HTR-8/SVneo (cell line): ENCODE data around the gene DLG1.

Experiments used
- DNase-seq: peaks from one replicate; pipeline ENCODE4 v3.0.0; 2011; ENCODE audit warnings: low spot score, mixed read lengths; ENCODE audit not compliant: insufficient read length
- FAIRE-seq: peaks from 2 replicates; lab custom pipeline; 2011; peaks lifted over from hg19 to GRCh38; lab: Jason Lieb, UNC

Gene DLG1

DNA sequence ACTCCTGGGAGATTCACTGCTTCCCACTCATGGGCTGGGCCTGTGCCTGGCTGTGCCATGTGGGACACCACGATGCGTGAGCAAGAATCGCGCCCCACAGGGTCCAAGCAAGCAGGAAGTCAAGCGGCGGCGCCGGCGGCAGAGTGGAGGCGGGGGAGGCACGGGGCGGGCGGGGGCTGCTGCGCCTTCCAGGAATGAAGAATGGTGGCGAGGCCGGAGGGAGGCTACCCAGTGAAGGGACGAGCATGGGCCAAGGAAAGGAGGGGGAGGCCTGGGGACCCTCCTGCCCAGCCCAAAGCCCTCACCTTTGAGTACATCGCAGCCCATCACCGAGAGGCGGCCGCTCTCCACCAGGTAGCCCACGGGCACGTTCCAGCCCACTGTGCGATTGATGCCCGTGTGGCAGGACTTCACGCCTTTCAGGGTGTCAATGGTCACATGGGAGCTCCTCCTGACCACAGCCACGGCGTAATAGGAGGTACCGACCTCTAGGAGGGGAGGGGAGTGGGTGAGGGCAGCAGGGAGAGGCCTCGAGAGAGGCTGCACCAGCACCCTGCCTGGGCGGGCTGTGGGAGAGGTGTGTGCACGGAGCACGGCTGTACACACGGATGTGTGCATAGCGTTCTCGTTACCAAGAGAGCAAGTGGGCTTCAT lies 274.3 kb downstream of the DLG1 start:
- DNase-seq (no peak), FAIRE-seq (no peak)

DNA sequence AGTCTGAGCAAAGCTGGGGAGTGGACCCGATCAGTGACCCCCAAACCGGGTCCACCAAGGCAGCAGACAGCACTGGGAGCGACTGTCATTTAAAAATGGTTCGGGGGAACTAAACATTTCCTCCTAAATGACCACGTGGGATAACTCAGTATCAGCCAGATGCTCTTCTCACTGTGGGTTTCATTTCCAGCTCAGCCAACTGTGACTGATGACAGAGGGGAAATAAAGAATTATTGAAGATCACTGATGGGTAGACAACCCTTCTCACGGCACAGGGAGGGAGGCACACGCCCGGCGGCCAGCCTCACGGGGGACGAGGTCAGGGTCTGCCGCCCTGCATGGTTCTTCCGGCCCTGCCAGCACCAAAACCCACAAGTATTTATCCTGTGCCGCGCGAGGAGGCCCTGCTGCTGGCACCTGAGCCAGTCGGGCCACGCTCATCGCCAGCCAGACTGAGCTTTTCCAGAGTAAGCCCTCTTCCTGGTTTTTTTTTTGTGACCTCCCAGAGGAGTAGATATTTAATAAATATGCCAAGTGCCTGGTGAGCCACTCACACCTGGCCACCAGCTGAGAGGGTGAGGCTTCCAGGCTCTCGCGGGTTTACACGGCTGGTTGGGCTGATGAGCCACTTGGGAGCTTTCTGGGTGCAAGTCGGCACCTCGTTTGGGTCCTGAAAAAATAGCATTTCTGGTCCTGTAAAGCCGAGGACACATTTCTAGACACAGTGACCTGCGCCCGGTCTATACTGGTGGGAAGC lies 275.0 kb downstream of the DLG1 start:
- no peak for DNase-seq
- no peak for FAIRE-seq

DNA sequence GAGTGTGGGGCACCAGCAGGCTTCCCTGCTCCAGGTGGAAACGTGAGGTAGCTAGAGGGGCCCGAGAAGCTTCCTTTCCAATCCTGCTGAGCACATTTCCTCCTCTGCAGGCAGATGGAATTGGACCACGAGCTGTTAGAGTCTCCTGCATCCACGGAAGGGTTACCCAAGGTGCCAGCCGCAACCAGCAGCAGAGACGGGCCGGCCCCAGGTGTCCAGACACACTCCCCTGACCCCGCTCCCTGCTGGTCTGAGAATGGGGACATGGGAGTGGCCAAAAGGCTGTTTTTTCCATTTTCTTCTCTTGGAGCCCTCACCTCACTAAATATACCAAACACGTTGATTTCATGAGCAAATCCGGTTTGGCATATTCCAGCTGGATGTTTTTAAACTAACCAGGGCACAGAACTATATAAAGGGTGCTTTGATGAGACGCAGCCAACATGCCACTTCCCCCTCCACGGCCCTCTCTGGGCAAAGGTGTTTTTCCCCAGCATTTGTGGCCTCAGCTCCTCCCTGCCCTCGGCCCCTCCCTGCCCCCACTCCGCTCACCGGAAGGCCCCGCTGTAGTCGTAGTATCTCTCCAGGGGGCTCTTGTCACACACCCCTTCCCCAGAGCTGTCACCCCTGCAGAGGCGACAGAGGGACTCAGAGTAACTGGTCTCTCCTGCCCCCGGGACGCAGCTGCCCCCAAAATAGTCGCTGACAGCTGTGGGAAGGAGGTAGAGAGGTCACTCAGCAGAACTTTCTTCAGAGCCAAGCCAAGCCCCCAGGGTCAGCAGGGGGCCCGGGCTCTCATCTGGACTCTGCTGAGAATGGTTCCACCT lies 275.8 kb downstream of the DLG1 start:
- DNase-seq (no peak), FAIRE-seq (no peak)

DNA sequence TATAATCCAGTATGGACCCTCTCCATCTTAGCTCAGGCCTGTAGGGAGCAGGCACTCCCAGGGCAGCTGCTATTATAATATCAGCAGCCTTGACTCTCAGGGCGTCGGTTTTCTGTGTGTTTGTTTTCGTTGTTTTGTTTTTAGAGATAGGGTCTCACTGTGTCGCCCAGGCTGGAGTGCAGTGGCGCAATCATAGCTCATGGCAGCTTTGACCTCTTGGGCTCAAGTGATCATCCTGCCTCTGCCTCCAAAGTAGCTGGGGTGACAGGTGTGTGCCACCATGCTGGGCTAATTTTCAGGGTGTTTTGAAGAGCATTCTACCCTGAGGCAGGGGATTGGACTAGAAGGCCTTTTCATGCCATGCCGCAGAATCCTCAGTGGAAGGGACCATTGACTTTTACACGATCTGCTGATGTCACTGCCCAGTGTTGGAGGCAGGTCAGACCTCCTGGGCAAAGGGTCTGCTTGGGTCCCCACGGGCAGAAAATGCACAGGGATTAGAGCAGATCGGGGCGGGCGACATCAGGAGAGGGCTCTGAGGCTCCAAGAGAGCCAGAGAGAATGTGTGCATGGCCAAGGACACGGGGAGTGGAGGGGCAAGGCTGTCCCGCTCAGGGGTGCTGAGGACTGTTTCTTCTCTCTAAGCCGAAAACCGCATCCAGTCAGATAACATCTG lies 276.5 kb downstream of the DLG1 start:
- no peak for DNase-seq
- no peak for FAIRE-seq

DNA sequence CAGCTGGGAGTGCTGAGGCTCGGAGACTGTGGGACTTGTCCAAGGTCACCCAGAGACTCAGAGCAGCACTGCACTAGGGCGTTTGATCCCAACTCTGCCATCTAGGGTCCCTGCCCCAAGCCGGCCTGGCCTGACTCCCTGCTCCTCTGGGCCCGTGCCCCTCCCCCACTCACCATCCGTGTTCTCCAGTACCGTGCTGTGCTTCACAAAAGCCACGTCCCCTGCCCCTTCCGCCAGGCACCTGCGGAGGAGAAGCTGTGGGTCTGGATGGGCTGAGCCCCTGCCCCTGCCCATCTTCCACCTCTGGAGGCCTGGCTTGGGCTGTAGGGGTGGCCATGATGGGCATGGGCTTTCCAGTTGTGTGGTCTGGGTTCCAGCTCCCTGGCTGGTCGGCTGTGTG lies 277.2 kb downstream of the DLG1 start:
- FAIRE-seq (no peak), DNase-seq (no peak)

DNA sequence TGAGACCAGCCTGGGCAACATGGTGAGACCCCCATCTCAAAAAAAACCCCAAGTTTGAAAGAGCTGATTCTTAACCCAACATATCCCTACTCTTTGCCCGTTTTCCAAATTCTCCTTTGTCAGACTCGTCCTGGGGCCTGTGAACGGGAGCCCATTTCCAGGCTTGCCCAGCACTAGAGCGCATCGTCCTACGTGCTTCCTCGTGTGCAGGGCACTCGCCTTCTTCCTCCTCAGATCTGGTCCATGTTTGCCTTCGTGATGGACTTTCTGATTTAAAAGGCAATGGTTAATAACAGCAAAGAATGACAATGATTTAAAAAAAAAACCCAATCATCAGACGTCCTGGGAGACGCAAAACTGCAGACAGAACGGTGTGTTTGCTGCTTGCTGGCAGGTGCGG lies 278.9 kb downstream of the DLG1 start:
- DNase-seq (no peak), FAIRE-seq (no peak)

DNA sequence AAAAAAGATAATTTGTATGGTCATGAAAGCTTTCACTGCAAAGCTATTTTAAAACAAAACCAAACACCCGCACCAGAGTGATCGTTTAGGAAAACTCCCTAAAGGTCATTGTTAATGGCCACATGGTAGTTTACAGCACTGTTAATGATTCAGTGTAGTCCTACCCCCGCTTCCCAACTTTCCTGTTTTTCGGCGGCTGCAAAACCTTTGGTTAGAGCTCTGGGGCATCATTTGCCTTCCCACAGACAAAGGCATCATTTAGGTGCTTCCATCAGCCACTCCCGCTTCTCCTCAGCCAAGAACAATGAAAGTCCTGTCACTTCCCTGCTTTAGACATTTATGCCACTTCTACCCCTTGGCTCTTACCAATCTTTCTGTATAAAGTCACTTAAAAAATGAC lies 279.4 kb downstream of the DLG1 start:
- DNase-seq (no peak), FAIRE-seq (no peak)

DNA sequence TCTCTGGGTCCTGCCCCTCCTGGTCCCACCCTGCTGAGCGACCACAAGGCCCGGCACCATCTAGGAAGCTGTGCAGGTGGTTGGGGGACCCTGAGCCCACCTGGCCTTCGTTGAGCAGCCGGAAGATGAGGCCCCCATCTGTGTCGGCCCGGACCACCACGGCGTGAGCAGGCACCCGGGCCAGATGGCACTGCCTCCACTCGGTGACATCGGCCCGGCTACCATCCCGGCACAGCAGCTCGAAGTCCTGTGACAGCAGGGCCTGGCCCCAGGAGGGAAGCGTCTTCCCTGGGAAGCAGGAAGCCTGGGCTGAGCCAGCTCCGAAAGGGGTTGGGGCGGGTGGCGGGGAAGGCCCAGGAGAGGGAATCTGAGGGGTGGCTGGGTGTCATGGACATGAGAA lies 281.4 kb downstream of the DLG1 start:
- no peak for DNase-seq
- FAIRE-seq = no peak

DNA sequence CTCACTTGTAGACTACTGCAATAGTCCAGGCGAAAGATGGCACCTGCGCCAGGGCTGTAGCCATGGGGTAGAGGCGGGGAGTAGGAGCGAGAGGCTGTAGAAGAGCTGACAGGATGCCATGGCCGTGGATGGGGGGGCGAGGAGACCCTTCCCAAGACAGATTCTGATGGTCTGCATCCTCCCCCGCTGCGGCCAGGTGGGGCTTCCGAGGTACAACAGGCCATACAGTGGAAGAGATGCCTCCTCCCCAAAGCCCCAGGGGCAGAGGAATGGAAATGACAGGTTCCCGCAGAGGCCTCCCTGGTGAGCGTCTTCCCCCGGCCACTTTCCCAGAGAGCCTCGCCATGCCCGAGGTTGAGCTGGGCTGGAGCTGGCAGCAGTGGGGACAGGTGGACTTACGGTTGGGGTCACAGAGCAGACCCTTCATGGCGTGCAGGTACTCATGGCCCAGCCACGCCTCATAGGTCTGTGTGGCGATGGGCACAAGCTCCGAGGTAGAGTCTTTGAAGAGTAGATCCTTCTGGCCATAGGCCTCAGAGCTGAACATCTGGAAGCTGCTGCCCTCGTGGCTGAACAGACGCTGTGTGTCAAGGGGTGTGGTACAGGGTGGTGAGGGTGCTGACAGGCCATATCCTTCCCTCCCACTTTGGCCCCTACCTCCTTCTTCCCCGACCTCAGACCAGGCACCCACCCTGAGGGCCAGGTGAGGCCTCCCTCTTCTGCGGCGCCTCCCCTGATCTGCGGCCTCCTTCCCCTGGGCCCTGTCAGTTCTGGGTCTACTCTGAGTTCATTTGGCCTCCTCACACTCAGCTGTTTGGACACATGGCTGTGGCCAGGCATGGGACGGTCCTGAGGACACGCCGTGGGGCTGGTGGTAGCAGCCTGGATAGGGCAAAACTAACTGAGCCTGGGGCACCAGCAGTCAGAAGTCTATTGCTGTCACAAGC lies 282.3 kb downstream of the DLG1 start:
- no peak for FAIRE-seq

DNA sequence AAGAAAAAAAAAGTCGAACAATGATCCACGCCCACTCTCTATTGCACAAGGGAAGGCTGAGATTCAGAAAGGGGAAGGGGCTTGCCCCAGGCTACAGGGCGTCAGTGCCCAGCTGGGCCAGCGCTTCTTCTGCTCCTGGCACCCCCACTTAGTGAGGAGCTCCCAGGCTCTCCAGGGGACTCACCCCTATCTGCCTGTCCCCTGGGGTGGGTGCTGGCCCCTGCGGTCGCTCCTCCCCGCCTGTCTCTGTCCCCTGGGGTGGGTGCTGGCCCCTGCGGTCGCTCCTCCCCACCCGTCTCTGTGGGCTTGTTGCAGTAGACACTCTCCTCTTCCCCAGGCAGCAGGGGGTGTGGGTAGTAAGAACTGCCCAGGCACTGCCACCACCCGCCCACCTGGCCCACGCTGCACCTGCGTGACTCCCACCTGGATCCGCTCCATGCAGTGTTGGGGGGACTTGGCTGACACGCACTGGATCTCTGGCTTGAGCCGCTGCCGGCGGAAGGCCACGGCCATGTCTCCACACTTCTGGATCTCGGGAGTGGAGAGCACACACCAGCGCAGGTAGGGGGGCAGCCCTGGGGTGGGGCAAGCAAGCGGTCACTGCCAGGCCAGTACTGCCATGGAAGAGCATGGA lies 283.4 kb downstream of the DLG1 start:
- FAIRE-seq (no peak), DNase-seq (no peak)

More for the DNA sequence above, 282.3 kb downstream of the DLG1 start:
- DNase-seq = no peak

DNA sequence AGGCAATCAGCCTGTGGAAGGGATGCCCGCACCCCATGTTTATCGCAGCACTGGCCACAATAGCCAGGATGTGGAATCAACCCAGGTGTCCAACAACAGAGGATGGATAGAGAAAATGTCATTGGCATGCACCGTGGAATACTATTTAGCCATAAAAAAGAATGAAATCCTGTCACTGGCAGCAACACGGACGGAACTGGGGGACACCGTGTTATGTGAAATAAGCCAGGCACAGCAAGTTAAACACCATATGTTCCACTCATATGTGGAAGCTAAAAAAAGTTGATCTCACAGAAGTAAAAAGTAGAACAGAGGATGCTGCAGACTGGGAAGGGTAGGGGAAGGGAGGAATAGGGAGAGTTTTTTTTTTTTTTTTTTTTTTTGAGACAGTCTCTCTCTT lies 284.4 kb downstream of the DLG1 start:
- DNase-seq (no peak), FAIRE-seq (no peak)

DNA sequence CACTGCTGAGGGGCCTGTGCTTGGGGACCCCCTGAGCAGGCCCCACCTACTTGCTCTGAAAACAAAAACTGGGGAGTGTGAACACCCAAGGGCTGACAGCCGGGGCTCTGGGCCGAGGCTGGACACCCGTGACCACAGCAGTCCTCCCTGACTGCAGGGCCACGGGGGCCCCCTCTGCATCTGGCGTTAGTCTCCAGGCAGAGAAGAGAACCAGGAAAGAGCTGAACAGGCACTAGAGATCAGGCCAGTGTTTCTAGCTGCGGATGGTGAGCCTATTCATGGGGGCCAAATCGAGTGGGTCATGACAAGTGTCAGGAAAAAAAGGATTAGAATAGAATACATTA lies 285.9 kb downstream of the DLG1 start:
- no peak for DNase-seq
- no peak for FAIRE-seq

DNA sequence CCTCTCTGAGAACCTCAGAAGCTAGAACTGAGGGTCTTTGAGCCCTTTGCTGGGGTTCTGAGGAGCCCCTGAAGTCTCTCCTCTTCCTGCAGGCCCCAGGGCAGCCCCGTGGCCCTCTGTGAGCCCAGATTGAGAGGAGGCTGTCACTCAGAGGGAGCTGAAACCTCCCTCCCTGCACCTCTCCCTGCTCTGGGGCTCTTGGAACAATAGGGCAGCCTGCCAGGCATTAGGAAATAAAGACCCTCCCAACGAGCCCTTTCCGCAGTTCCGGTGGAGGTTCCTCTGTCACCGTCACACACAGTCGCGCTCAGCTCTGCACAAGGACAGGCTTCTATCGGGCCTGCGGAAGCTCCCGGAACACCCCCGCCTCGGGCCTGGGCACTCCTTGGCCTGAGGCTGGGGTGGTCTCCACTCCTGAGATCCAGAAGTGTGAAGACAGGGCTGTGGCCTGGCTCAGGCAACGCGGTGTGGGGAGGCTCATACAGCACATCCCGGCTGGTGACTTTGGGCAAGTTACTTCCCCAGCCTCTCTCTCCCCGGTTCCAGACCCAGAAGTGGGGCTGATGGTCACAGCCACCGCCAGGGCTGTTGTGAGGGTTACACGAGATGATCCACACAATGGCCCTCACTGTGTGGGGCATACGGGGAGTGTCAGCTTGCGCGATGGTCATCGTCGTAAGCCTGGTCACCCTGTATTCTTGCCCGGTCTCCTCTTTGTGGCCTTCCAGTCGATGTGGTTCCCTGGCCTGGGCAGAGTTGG lies 286.5 kb downstream of the DLG1 start:
- FAIRE-seq = no peak

DNA sequence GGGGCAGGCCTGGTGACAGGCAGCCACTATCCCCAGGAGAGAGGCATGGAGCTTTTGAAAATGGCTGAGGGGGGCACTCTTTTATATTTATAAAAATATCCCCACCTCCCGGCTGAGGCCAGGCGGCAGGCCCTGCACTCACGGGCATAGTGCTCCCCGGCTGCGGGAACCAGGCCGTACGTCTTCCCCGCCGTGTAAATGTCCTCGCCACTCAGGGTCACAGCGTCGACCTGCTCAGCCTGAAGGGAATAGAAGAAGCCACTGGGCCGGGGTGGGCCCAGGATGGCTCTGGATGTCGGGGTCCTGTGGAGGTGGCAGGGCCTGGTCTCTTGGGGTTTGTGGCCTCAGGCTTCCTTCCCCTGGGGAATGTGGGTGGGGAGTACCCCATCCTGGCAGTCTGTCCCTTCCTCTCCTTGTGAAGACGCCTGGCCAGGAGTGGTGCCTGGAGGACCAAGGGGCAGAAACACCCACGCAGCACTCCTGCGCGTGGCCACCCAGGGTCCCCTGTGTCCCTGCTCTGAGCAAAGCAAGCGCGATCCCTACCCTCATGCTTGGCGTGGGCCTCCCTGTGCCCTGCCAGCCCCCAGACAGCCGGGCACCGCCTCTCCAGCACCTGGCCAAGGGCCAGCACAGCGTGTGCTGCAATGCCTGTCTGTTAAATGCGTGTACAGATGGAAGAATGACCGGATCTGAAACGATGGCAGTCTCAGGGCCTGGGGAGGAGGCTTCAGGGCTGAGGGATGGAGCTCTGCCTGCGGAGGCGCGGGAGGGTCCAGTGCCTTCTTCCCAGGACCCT lies 287.7 kb downstream of the DLG1 start:
- no peak for DNase-seq
- FAIRE-seq = no peak

More for the DNA sequence above, 286.5 kb downstream of the DLG1 start:
- DNase-seq = no peak

DNA sequence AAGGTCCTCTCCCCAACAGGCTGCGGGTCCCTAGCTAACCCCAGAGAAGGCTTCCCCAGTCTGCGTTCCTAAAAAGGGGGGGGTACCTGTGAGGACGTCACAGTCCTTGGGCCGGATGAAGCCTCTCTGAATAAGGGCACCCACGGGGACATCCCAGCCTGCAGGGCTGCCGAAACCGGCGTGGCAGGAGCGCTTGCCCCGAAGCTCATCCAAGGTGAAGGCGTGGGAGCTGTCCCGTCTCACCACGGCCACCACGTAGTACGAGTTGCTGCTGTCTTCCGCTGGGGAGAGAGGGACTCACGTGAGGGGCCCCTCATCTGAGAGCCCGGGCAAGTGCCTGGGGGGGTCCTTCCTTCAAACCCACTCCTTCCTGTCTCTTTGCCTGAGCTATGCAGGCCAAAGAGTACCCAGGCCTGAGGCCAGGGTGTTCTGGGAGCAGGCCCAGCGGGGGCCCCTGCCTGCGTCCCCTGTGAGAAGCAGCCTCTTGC lies 288.8 kb downstream of the DLG1 start:
- FAIRE-seq (no peak), DNase-seq (no peak)

DNA sequence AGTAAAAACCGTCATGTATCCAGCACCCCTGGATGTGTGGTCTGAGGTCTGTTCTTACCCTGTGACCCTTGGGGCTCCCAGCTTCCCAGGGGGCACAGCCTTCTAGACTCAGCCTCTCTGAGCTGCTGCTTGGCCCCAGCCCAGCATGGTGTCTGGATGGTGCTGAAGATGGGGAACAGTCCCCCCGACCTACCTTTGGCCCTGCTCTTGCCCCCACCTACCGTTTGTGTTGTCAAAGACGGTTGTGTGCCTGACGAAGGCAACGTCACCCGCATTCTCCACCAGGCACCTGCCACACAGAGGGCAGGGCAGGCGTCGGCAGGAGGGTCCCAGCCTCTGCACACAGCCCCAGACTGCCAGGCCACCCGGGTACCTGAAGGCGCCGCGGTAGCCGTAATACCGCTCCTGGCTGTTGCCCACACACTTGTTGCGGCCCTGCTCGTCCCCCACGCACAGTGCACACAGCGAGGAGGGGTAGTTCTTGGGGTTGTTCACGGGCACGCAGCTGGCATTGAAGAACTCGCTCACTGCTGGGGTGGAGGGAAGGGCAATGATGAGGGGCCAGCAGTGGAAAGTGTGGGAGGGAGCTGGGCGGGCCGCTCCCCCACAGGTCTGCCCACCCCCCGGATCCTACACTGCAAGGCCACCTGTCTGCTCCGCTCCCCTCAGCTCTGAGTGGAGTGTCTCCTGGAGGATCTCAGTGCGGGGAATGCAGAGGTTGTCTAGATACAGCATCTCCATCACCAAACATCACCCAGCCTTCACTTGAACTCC lies 289.8 kb downstream of the DLG1 start:
- no peak for FAIRE-seq
- DNase-seq = no peak

DNA sequence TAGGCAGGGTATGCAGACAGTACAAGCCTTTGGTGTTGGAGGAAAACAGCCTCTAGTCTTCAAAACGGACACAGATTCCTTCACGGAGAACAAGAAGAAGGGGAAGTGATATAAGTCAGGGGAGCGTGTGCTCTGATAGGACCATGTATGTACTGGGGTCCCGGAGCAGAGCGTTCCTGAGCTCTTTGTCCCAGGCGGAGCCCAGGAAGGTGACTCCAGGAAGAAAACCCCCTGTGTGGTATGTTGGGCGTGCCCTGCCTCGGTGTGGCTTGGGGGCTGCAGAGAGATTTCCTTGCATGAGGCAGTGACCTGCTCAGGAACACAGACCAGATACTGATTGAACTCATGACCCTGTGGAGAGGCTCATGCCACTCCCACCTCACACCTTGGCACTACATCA lies 290.5 kb downstream of the DLG1 start:
- FAIRE-seq (no peak), DNase-seq (no peak)
